GM23338 (cell line): ENCODE measurements around the gene PARD3.

Source experiments
- CREB1 ChIP-seq: fragments of 250-450 bp; sonication (Bioruptor Pico); IDR thresholded peaks from 2 replicates; pipeline ENCODE4 v1.5.0; 2020; ENCODE audit warnings: low read depth, mild to moderate bottlenecking, moderate library complexity
- EZH2 ChIP-seq: fragments of 200-600 bp; sonication (generic); IDR thresholded peaks from one replicate; pipeline ENCODE4 v1.8.0; 2017; ENCODE audit warnings: antibody characterized with exemption, mild to moderate bottlenecking, low read depth; ENCODE audit not compliant: unreplicated experiment
- EZH2phosphoT487 ChIP-seq: fragments of 200-600 bp; sonication (generic); IDR thresholded peaks from one replicate; pipeline ENCODE4 v1.8.1; 2018; ENCODE audit warnings: antibody characterized with exemption; ENCODE audit not compliant: unreplicated experiment
- JUNB ChIP-seq: IDR thresholded peaks from one replicate; pipeline ENCODE4 v1.6.1; 2016; ENCODE audit warnings: antibody characterized with exemption; ENCODE audit not compliant: unreplicated experiment
- NANOG ChIP-seq: IDR thresholded peaks from 2 replicates; pipeline ENCODE4 v1.6.1; 2016; ENCODE audit warnings: antibody characterized with exemption, borderline replicate concordance
- POLR2AphosphoS5 ChIP-seq: IDR thresholded peaks from 2 replicates; pipeline ENCODE4 v1.6.1; 2016; ENCODE audit warnings: antibody characterized with exemption, low read depth
- STAT1 ChIP-seq: IDR thresholded peaks from one replicate; pipeline ENCODE4 v1.6.1; 2016; ENCODE audit warnings: antibody characterized with exemption; ENCODE audit not compliant: unreplicated experiment
- ZNF114 ChIP-seq: fragments of 250-450 bp; sonication (Bioruptor Pico); IDR thresholded peaks from 2 replicates; pipeline ENCODE4 v1.5.0; 2020; ENCODE audit warnings: mild to moderate bottlenecking, moderate library complexity
- ZNF331 ChIP-seq: fragments of 250-450 bp; sonication (Bioruptor Pico); IDR thresholded peaks from 2 replicates; pipeline ENCODE4 v1.5.0; 2020; ENCODE audit warnings: low read depth, mild to moderate bottlenecking, moderate library complexity
- TF ChIP-seq, protein P1 (sequence below), 2 experiments: fragments of 200-600 bp in 1 of 2; sonication (generic) in 1 of 2; conservative IDR thresholded peaks; 2 replicates each; pipeline versions ENCODE4 v1.5.1 to v1.6.1; 2016 to 2017; ENCODE audit warnings: antibody characterized with exemption in 2 of 2, low read depth in 2 of 2, mild to moderate bottlenecking in 2 of 2, moderate library complexity in 1 of 2
- TF ChIP-seq, protein P2 (sequence below): IDR thresholded peaks from one replicate; pipeline ENCODE4 v1.6.1; 2018; ENCODE audit warnings: antibody characterized with exemption; ENCODE audit not compliant: unreplicated experiment
- TF ChIP-seq, protein P3 (sequence below): IDR thresholded peaks from 2 replicates; pipeline ENCODE4 v1.6.1; 2016; ENCODE audit warnings: antibody characterized with exemption
- TF ChIP-seq, protein P4 (sequence below): fragments of 250-450 bp; sonication (Bioruptor Pico); IDR thresholded peaks from 2 replicates; pipeline ENCODE4 v1.5.0; 2020; ENCODE audit warnings: mild to moderate bottlenecking, moderate library complexity

DNA sequence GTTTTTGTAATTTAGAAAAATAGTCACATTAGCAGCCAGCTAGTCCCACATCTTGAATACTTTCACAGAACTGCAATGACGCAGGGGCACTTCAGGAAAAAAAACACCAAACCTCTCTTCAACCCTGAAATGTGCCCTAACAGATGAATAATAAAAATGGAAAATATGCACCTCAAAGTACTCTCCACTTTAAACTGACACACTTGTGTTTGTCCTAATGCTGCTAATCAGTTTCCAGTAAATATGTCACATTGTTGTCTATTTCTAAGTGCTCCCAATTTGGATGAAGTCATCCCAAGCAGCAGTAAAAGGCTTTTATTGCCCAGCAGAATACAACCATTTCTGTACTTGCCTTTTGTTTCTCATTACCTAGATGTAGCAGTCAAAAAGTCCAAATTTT is 86.7 kb downstream of the PARD3 start:
- TF ChIP-seq, protein P1, sequence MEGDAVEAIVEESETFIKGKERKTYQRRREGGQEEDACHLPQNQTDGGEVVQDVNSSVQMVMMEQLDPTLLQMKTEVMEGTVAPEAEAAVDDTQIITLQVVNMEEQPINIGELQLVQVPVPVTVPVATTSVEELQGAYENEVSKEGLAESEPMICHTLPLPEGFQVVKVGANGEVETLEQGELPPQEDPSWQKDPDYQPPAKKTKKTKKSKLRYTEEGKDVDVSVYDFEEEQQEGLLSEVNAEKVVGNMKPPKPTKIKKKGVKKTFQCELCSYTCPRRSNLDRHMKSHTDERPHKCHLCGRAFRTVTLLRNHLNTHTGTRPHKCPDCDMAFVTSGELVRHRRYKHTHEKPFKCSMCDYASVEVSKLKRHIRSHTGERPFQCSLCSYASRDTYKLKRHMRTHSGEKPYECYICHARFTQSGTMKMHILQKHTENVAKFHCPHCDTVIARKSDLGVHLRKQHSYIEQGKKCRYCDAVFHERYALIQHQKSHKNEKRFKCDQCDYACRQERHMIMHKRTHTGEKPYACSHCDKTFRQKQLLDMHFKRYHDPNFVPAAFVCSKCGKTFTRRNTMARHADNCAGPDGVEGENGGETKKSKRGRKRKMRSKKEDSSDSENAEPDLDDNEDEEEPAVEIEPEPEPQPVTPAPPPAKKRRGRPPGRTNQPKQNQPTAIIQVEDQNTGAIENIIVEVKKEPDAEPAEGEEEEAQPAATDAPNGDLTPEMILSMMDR (conservative IDR thresholded peaks at IDR 0.05; ENCODE audit: low read depth in 2 of 2): no peak
- no peak for TF ChIP-seq POLR2AphosphoS5
- no peak for TF ChIP-seq EZH2
- TF ChIP-seq, protein P2, sequence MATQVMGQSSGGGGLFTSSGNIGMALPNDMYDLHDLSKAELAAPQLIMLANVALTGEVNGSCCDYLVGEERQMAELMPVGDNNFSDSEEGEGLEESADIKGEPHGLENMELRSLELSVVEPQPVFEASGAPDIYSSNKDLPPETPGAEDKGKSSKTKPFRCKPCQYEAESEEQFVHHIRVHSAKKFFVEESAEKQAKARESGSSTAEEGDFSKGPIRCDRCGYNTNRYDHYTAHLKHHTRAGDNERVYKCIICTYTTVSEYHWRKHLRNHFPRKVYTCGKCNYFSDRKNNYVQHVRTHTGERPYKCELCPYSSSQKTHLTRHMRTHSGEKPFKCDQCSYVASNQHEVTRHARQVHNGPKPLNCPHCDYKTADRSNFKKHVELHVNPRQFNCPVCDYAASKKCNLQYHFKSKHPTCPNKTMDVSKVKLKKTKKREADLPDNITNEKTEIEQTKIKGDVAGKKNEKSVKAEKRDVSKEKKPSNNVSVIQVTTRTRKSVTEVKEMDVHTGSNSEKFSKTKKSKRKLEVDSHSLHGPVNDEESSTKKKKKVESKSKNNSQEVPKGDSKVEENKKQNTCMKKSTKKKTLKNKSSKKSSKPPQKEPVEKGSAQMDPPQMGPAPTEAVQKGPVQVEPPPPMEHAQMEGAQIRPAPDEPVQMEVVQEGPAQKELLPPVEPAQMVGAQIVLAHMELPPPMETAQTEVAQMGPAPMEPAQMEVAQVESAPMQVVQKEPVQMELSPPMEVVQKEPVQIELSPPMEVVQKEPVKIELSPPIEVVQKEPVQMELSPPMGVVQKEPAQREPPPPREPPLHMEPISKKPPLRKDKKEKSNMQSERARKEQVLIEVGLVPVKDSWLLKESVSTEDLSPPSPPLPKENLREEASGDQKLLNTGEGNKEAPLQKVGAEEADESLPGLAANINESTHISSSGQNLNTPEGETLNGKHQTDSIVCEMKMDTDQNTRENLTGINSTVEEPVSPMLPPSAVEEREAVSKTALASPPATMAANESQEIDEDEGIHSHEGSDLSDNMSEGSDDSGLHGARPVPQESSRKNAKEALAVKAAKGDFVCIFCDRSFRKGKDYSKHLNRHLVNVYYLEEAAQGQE: no peak
- TF ChIP-seq EZH2phosphoT487: no peak
- no peak for TF ChIP-seq JUNB
- TF ChIP-seq, protein P3, sequence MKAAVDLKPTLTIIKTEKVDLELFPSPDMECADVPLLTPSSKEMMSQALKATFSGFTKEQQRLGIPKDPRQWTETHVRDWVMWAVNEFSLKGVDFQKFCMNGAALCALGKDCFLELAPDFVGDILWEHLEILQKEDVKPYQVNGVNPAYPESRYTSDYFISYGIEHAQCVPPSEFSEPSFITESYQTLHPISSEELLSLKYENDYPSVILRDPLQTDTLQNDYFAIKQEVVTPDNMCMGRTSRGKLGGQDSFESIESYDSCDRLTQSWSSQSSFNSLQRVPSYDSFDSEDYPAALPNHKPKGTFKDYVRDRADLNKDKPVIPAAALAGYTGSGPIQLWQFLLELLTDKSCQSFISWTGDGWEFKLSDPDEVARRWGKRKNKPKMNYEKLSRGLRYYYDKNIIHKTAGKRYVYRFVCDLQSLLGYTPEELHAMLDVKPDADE: no peak
- TF ChIP-seq ZNF331 (CRISPR knock-in tag): no peak
- TF ChIP-seq CREB1 (CRISPR knock-in tag): no peak
- no peak for TF ChIP-seq ZNF114 (CRISPR knock-in tag)
- TF ChIP-seq NANOG: no peak
- TF ChIP-seq STAT1: no peak
- TF ChIP-seq, protein P4, sequence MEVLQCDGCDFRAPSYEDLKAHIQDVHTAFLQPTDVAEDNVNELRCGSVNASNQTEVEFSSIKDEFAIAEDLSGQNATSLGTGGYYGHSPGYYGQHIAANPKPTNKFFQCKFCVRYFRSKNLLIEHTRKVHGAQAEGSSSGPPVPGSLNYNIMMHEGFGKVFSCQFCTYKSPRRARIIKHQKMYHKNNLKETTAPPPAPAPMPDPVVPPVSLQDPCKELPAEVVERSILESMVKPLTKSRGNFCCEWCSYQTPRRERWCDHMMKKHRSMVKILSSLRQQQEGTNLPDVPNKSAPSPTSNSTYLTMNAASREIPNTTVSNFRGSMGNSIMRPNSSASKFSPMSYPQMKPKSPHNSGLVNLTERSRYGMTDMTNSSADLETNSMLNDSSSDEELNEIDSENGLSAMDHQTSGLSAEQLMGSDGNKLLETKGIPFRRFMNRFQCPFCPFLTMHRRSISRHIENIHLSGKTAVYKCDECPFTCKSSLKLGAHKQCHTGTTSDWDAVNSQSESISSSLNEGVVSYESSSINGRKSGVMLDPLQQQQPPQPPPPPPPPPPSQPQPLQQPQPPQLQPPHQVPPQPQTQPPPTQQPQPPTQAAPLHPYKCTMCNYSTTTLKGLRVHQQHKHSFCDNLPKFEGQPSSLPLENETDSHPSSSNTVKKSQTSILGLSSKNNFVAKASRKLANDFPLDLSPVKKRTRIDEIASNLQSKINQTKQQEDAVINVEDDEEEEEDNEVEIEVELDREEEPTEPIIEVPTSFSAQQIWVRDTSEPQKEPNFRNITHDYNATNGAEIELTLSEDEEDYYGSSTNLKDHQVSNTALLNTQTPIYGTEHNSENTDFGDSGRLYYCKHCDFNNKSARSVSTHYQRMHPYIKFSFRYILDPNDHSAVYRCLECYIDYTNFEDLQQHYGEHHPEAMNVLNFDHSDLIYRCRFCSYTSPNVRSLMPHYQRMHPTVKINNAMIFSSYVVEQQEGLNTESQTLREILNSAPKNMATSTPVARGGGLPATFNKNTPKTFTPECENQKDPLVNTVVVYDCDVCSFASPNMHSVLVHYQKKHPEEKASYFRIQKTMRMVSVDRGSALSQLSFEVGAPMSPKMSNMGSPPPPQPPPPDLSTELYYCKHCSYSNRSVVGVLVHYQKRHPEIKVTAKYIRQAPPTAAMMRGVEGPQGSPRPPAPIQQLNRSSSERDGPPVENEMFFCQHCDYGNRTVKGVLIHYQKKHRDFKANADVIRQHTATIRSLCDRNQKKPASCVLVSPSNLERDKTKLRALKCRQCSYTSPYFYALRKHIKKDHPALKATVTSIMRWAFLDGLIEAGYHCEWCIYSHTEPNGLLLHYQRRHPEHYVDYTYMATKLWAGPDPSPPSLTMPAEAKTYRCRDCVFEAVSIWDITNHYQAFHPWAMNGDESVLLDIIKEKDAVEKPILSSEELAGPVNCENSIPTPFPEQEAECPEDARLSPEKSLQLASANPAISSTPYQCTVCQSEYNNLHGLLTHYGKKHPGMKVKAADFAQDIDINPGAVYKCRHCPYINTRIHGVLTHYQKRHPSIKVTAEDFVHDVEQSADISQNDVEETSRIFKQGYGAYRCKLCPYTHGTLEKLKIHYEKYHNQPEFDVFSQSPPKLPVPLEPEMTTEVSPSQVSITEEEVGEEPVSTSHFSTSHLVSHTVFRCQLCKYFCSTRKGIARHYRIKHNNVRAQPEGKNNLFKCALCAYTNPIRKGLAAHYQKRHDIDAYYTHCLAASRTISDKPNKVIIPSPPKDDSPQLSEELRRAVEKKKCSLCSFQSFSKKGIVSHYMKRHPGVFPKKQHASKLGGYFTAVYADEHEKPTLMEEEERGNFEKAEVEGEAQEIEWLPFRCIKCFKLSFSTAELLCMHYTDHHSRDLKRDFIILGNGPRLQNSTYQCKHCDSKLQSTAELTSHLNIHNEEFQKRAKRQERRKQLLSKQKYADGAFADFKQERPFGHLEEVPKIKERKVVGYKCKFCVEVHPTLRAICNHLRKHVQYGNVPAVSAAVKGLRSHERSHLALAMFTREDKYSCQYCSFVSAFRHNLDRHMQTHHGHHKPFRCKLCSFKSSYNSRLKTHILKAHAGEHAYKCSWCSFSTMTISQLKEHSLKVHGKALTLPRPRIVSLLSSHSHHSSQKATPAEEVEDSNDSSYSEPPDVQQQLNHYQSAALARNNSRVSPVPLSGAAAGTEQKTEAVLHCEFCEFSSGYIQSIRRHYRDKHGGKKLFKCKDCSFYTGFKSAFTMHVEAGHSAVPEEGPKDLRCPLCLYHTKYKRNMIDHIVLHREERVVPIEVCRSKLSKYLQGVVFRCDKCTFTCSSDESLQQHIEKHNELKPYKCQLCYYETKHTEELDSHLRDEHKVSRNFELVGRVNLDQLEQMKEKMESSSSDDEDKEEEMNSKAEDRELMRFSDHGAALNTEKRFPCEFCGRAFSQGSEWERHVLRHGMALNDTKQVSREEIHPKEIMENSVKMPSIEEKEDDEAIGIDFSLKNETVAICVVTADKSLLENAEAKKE (CRISPR knock-in tag): no peak
